ENCODE results near the gene ARL13B.

- TF ChIP-seq SP1 (IDR thresholded peaks at IDR 0.05) (no peak), ARNT (IDR thresholded peaks at IDR 0.05) (no peak), ELF4 (IDR thresholded peaks at IDR 0.05) (no peak), TARDBP (IDR thresholded peaks at IDR 0.05) (no peak), SUZ12 (IDR thresholded peaks at IDR 0.05) (no peak), L3MBTL2 (conservative IDR thresholded peaks at IDR 0.05) (no peak), LEF1 (IDR thresholded peaks at IDR 0.05; ENCODE audit: borderline replicate concordance) (no peak), FOXM1 (IDR thresholded peaks at IDR 0.05; ENCODE audit: borderline replicate concordance) (no peak), CTBP1 (IDR thresholded peaks at IDR 0.05; ENCODE audit: borderline replicate concordance) (no peak), ZNF384 (IDR thresholded peaks at IDR 0.05) (no peak), BHLHE40 (IDR thresholded peaks at IDR 0.05; ENCODE audit: borderline replicate concordance) (no peak), HDGF (IDR thresholded peaks at IDR 0.05; ENCODE audit: borderline replicate concordance) (no peak)
Measured at GRCh38 chr3:93992207-93992606, 12.3 kb downstream of the ARL13B start.

Data from HEK293T (cell line).